H7 (cell line): ENCODE results near the gene PCK2. TPM values are rescaled to one million over a fixed set of nuclear protein-coding genes. Genes with fewer than 3 reads are reported as not detected.

Experiments used
- DNase-seq: peaks from one replicate; pipeline ENCODE4 v3.0.0; 2012
- H3K27me3 ChIP-seq: 2 replicates; pipeline ENCODE4 v1.6.0; 2011; ENCODE audit warnings: mild to moderate bottlenecking, low read length; ENCODE audit not compliant: control insufficient read depth, insufficient read depth
- H3K36me3 ChIP-seq: replicated peaks from 2 replicates; pipeline ENCODE4 v1.5.1; 2011; ENCODE audit warnings: low read length; ENCODE audit not compliant: control insufficient read depth, insufficient read depth
- H3K4me3 ChIP-seq: 2 replicates; pipeline ENCODE4 v1.5.1; 2011; ENCODE audit warnings: low read depth, mild to moderate bottlenecking, control low read depth, low read length, moderate library complexity; ENCODE audit not compliant: insufficient read depth
- total RNA-seq: library from RNA; depleted of rRNA; stranded (reverse); fragments of >200 nt; shearing (Covaris generic); gene quantifications from 2 replicates; pipeline ENCODE4 v1.2.3, GENCODE V29; 2014

The PCK2 gene
- total RNA-seq, 1 experiment from 2014 or later: 80.1 TPM

GRCh38 chr14:24122416-24122815, 28.3 kb downstream of the PCK2 start:
- DNase-seq: no peak

GRCh38 chr14:24122898-24123297, 28.8 kb downstream of the PCK2 start:
- Histone ChIP-seq H3K36me3 (peaks cover 33% of the 10 kb centered on the region), H3K27me3 (no peaks in the 10 kb centered on the region), H3K4me3 (no peak overlapping the region)
- no peak for DNase-seq

More at GRCh38 chr14:24122416-24122815, 28.3 kb downstream of the PCK2 start:
- Histone ChIP-seq H3K4me3 (no peak overlapping the region), H3K36me3 (peaks cover 33% of the 10 kb centered on the region), H3K27me3 (no peaks in the 10 kb centered on the region)

- no peak for DNase-seq
- Histone ChIP-seq H3K27me3 (no peaks in the 10 kb centered on the region), H3K36me3 (peaks cover 26% of the 10 kb centered on the region), H3K4me3 (no peak overlapping the region)
These were observed 29.6 kb downstream of the PCK2 start for GRCh38 chr14:24123424-24124417.

- H3K36me3 ChIP-seq: peaks cover 7% of the 10 kb centered on the region
- H3K27me3 ChIP-seq: no peaks in the 10 kb centered on the region
- DNase-seq: no peak
- no peak overlapping the region for H3K4me3 ChIP-seq
These were observed 32.8 kb downstream of the PCK2 start for GRCh38 chr14:24126939-24127338.

- H3K4me3 ChIP-seq: no peak overlapping the region
- H3K36me3 ChIP-seq: peaks cover 5% of the 10 kb centered on the region
- no peak for DNase-seq
- H3K27me3 ChIP-seq: no peaks in the 10 kb centered on the region
These were observed 33.6 kb downstream of the PCK2 start for GRCh38 chr14:24127673-24128072.

GRCh38 chr14:24129410-24129998, 35.4 kb downstream of the PCK2 start:
- no peak overlapping the region for H3K4me3 ChIP-seq
- no peak for DNase-seq
- no peaks in the 10 kb centered on the region for H3K36me3 ChIP-seq
- no peaks in the 10 kb centered on the region for H3K27me3 ChIP-seq

- Histone ChIP-seq H3K36me3 (no peaks in the 10 kb centered on the region), H3K27me3 (no peaks in the 10 kb centered on the region), H3K4me3 (no peak within 1 kb of the TSS)
- DNase-seq: no peak
These were observed 36.2 kb downstream of the PCK2 start, which contains the start of gene FITM1 for GRCh38 chr14:24130380-24130716. TSS of gene FITM1 (plus strand) at chr14:24130659. CDS start at chr14:24131564, 905 bp downstream.

- no peak overlapping the region for H3K4me3 ChIP-seq
- no peak for DNase-seq
- H3K27me3 ChIP-seq: no peaks in the 10 kb centered on the region
- H3K36me3 ChIP-seq: no peaks in the 10 kb centered on the region
These were observed 36.8 kb downstream of the PCK2 start for GRCh38 chr14:24130717-24131548.

- DNase-seq: no peak
- Histone ChIP-seq H3K36me3 (no peaks in the 10 kb centered on the region), H3K4me3 (no peak overlapping the region), H3K27me3 (peaks cover 2% of the 10 kb centered on the region; the same call in 1 of the 2 replicates)
These were observed 37.4 kb downstream of the PCK2 start for GRCh38 chr14:24131549-24131966.

- H3K36me3 ChIP-seq: no peaks in the 10 kb centered on the region
- peaks cover 2% of the 10 kb centered on the region; the same call in 1 of the 2 replicates for H3K27me3 ChIP-seq
- DNase-seq: peak; percentile 51
- H3K4me3 ChIP-seq: no peak overlapping the region
These were observed 38.1 kb downstream of the PCK2 start for GRCh38 chr14:24132061-24132685.

GRCh38 chr14:24132976-24133375, 38.9 kb downstream of the PCK2 start:
- H3K36me3 ChIP-seq: 0 out of 2 replicates have a peak, but pooled peaks cover 1% of the 10 kb centered on the region
- H3K4me3 ChIP-seq: no peak overlapping the region
- no peak for DNase-seq
- H3K27me3 ChIP-seq: peaks cover 2% of the 10 kb centered on the region; the same call in 1 of the 2 replicates

GRCh38 chr14:24133735-24134134, 39.6 kb downstream of the PCK2 start:
- Histone ChIP-seq H3K36me3 (peaks cover 8% of the 10 kb centered on the region), H3K27me3 (peaks cover 2% of the 10 kb centered on the region; the same call in 1 of the 2 replicates), H3K4me3 (no peak overlapping the region)
- no peak for DNase-seq

- peaks cover 2% of the 10 kb centered on the region; the same call in 1 of the 2 replicates for H3K27me3 ChIP-seq
- H3K4me3 ChIP-seq: peak overlapping the region; percentile 78
- peaks cover 17% of the 10 kb centered on the region for H3K36me3 ChIP-seq
- DNase-seq: no peak
These were observed 41.4 kb downstream of the PCK2 start for GRCh38 chr14:24135584-24135833.
